Fibroblast of mammary gland (primary cell): ENCODE results near the gene NUSAP1.
"Not testable (repeated sequence)": the region's sequence is repeated elsewhere in the genome, so short reads cannot be mapped to it uniquely, and the experiment has no call there.

Experiments
- DNase-seq: peaks from one replicate; pipeline ENCODE4 v3.0.0-alpha.2; 2010; ENCODE audit warnings: low read depth
- H3K4me3 ChIP-seq: 2 replicates; pipeline ENCODE4 v1.5.1; 2011; ENCODE audit warnings: low read depth, mild to moderate bottlenecking, low read length, moderate library complexity; ENCODE audit not compliant: control insufficient read depth
- TF ChIP-seq, protein P1 (sequence below): conservative IDR thresholded peaks from 2 replicates; pipeline ENCODE4 v1.5.1; 2011; ENCODE audit warnings: low read depth, low read length, inconsistent platforms; ENCODE audit not compliant: control insufficient read depth, insufficient read depth

The NUSAP1 gene

DNA sequence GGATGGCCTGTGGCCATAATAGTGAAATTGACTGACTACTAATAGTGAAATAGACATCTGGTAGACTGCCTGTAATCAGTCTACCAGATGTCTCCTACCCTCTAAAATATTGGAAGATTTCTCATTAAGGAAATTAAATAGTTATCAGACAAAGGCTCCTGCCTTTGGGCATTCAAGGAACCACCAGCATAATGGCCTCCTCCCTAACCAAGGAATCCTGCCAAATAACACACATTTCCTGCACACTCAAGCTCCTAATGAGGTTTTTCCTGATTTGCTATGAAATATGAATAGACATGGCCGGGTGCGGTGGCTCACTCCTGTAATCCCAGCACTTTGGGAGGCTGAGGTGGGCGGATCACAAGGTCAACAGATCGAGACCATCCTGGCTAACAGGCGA is 14.6 kb downstream of the NUSAP1 start:
- TF ChIP-seq, protein P1, sequence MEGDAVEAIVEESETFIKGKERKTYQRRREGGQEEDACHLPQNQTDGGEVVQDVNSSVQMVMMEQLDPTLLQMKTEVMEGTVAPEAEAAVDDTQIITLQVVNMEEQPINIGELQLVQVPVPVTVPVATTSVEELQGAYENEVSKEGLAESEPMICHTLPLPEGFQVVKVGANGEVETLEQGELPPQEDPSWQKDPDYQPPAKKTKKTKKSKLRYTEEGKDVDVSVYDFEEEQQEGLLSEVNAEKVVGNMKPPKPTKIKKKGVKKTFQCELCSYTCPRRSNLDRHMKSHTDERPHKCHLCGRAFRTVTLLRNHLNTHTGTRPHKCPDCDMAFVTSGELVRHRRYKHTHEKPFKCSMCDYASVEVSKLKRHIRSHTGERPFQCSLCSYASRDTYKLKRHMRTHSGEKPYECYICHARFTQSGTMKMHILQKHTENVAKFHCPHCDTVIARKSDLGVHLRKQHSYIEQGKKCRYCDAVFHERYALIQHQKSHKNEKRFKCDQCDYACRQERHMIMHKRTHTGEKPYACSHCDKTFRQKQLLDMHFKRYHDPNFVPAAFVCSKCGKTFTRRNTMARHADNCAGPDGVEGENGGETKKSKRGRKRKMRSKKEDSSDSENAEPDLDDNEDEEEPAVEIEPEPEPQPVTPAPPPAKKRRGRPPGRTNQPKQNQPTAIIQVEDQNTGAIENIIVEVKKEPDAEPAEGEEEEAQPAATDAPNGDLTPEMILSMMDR, result no peak
- no peak overlapping the region for H3K4me3 ChIP-seq
- DNase-seq, result no peak

DNA sequence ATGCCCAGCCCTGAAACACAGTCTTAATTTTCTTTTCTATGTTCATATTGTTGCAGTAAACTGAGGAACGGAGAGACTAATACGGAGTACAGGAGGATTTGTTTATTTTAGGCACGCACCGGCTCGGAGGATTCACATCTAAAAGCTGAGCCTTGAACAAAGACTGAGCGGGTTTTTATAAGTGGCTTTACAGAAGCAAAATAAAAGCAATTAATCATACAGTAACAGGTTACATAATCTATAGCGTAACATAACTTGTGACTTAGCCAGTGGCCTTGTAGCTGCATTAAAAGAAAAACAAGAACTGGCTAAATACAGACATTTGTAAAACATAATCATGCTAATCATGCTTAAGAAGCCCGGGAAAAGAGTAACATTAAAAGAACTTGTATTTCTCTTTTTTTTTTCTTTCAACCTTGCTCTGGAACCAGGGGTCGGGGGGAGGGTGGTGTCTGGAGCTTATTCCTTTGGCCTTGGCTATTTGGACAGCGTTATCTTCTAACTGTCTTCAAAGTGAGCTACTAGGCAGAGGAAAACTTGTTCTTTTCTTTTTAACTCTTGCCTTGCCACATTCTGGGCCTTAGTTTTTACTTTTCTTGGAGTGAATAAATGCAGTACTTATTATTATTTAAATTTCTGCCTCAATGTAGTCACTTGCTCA is 17.5 kb downstream of the NUSAP1 start:
- TF ChIP-seq, protein P1, result no peak
- H3K4me3 ChIP-seq, result no peak overlapping the region
- no peak for DNase-seq

DNA sequence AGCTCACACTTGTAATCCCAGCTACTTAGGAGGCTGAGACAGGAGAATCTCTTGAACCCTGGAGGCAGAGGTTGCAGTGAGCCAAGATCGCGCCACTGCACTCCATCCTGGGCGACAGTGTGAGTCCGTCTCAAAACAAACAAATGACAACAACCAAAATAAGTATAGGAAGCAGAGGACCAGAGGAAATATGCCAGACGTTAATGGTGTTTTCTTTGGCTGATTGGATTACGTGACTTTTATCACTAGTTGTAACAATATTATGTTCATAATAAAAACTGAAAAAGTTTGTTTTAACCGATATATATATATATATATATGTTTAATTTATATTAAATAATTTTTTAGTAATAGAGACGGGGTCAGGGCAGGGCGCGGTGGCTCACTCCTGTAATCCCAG is 21.7 kb downstream of the NUSAP1 start:
- H3K4me3 ChIP-seq, result no peak overlapping the region
- no peak for DNase-seq
- TF ChIP-seq, protein P1, result no peak

DNA sequence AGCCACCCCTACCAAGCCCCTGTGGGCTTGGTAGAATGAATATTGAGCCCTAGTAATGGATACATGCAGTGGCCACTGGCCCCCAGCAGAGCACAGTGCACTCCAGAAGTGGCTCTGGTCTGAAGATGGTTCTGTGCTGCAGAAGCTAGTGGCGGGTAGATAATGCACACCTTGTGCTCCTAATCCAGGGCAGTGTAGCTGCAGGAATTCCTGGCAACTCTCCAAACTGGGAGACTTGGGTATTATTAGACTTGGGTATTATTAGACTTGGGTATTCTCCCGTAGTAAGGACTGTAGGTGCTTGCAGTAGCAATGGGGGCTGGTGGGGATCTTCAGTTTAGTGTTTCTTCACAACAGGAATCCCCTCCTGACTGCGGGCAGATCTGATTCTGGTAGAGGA is 34.7 kb downstream of the NUSAP1 start:
- no peak for DNase-seq
- TF ChIP-seq, protein P1, result no peak
- H3K4me3 ChIP-seq, result no peak overlapping the region

DNA sequence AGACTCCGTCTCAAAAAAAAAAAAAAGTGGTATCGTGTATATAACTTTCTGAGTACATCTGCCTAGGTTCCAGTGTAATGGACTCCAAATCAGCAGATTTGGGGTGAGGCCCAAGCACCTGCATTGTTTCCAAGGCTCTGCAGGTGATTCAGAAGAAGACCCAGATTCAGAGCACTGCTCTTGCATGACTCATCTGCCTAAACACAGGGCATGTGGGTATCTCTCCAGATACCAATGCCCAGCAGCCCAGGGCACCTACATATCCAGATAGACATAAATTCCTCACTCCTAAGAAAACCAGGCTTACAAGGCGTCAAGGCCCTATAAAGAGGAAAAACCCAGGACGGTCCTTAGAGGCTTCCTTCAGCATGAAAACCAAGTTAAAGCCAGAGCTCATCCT is 45.3 kb downstream of the NUSAP1 start:
- DNase-seq, result no peak
- TF ChIP-seq, protein P1, result no peak
- H3K4me3 ChIP-seq, result no peak overlapping the region

DNA sequence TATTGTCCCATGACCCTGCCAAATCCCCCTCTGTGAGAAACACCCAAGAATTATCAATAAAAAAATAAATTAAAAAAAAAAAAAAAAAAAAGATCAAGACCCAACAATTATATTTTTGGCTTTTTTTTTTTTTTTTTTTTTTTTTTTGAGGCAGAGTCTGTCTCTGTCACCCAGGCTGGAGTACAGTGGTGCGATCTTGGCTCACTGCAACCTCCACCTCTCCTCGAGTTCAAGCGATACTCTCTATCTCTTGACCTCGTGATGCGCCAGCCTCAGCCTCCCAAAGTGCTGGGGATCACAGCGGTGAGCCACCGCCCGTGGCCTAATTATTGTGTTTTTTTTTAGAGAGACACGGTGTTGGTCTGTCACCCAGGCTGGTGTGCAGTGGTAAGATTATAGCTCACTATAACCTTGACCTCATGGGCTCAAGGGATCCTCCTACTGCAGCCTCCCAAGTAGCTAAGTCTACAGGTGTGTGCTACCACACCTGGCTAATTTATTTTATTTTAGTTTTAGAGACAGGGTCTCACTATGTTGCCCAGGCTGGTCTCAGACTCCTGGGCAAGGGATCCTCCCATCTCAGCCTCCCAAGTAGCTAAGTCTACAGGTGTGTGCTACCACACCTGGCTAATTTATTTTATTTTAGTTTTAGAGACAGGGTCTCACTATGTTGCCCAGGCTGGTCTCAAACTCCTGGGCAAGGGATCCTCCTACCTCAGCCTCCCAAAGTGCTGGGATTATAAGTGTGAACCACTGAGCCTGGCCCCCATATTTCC is 51.5 kb downstream of the NUSAP1 start:
- H3K4me3 ChIP-seq, DNase-seq: not testable (repeated sequence)

DNA sequence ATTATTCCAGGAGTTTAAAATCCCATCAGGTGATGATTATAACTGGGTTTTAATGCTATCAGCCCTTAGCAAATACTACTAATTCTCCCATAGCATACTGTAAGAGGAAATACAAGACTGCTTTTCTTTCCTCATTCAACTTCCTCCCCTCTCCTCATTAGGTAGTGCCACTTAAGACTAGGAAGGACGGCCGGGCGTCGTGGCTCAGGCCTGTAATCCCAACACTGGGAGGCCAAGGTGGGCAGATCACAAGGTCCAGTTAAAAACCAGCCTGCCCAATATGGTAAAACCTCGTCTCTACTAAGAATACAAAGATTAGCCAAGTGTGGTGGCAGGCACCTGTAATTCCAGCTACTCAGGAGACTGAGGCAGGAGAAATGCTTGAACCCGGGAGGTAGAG is 55.0 kb downstream of the NUSAP1 start:
- TF ChIP-seq, protein P1, result no peak
- no peak overlapping the region for H3K4me3 ChIP-seq
- DNase-seq, result no peak
